PC-9 (cell line): Measurements from ENCODE around the gene SLX4IP.

Source experiments
- EZH2 ChIP-seq: fragments of 200-600 bp; sonication (generic); IDR thresholded peaks from 2 replicates; pipeline ENCODE4 v1.8.0; 2017; ENCODE audit warnings: antibody characterized with exemption, low read depth
- TF ChIP-seq, protein P1 (sequence below): fragments of 200-600 bp; sonication (generic); conservative IDR thresholded peaks from 2 replicates; pipeline ENCODE4 v1.6.1; 2017; ENCODE audit warnings: mixed run types, antibody characterized with exemption, mild to moderate bottlenecking, moderate library complexity

DNA sequence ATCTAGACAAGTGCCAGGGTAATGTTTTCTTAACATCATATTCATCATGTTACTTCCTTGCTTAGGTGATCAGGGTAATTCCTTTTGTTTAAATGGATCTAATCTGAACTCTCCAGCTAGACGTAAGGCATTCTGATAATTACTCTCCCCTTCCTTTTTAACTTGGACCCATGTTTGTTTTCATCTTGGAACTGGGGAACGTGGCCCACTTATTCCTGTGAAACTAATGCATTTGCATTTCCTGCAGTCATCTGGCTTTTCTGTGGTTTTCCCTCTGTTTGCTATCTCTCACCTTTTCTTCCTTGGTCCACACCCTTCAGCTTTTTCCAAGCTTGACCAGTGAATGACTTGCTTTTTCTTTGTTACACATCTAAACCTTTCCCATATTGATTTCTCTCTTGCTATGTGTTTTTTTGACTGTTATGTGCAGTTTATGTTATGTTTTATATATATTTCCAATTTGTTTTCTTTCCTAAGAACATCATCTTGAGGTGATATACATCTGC, 33.3 kb downstream of the SLX4IP start:
- TF ChIP-seq, protein P1, sequence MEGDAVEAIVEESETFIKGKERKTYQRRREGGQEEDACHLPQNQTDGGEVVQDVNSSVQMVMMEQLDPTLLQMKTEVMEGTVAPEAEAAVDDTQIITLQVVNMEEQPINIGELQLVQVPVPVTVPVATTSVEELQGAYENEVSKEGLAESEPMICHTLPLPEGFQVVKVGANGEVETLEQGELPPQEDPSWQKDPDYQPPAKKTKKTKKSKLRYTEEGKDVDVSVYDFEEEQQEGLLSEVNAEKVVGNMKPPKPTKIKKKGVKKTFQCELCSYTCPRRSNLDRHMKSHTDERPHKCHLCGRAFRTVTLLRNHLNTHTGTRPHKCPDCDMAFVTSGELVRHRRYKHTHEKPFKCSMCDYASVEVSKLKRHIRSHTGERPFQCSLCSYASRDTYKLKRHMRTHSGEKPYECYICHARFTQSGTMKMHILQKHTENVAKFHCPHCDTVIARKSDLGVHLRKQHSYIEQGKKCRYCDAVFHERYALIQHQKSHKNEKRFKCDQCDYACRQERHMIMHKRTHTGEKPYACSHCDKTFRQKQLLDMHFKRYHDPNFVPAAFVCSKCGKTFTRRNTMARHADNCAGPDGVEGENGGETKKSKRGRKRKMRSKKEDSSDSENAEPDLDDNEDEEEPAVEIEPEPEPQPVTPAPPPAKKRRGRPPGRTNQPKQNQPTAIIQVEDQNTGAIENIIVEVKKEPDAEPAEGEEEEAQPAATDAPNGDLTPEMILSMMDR: no peak
- TF ChIP-seq EZH2: no peak
